Left lung (tissue), 10 donors: ENCODE data around the gene GDA. TPM values are rescaled to one million over a fixed set of nuclear protein-coding genes. Genes with fewer than 3 reads are reported as not detected.

Experiments used
- ATAC-seq: fragments of 200-7000 bp; cut with Tn5 transposase; one replicate; pipeline ENCODE4 v1.9.1; 2020; ENCODE audit warnings: moderate library complexity
- DNase-seq, 4 donors: peaks; one replicate each; pipeline ENCODE4 v3.0.0-alpha.2; 2013 to 2020
- H3K27ac ChIP-seq, 2 donors: fragments of 200-600 bp; sonication (generic) in 1 of 2; one replicate each; pipeline versions ENCODE4 v1.5.0 to v1.8.0; 2020 to 2021
- H3K27me3 ChIP-seq, 2 donors: fragments of 200-600 bp; sonication (generic) in 1 of 2; one replicate each; pipeline versions ENCODE4 v1.5.0 to v1.8.0; 2020 to 2021
- H3K36me3 ChIP-seq, 2 donors: fragments of 200-600 bp; sonication (generic) in 1 of 2; one replicate each; pipeline versions ENCODE4 v1.5.0 to v1.8.0; 2020 to 2021
- H3K4me1 ChIP-seq, 2 donors: fragments of 200-600 bp; one replicate each; pipeline ENCODE4 v1.8.0; 2021
- H3K4me3 ChIP-seq, 2 donors: fragments of 200-600 bp; sonication (generic) in 1 of 2; one replicate each; pipeline versions ENCODE4 v1.5.0 to v1.8.0; 2020 to 2021; ENCODE audit warnings: mild to moderate bottlenecking in 1 of 2
- H3K9me3 ChIP-seq, 2 donors: fragments of 200-600 bp; sonication (generic) in 1 of 2; one replicate each; pipeline versions ENCODE4 v1.5.0 to v1.8.0; 2020 to 2021
- CTCF ChIP-seq, 2 donors: fragments of 200-600 bp; sonication (generic) in 1 of 2; IDR thresholded peaks; one replicate each; pipeline versions ENCODE4 v1.5.0 to v1.8.0; 2021; ENCODE audit warnings: antibody characterized with exemption in 2 of 2
- intact Hi-C, 2 donors: fragments of 100-400 bp; cut with DNase I; formaldehyde crosslinking; loops; one replicate each; pipeline versions ENCODE4 v1.11.2 to v1.14.2; 2022
- polyA plus RNA-seq, 6 donors: library from polyadenylated mRNA; unstranded; fragments of 120-200 nt; gene quantifications; one replicate each; pipeline ENCODE4 v1.2.1, GENCODE V29; 2013; ENCODE audit not compliant: insufficient read length in 6 of 6
- total RNA-seq, 2 donors: library from RNA; stranded (reverse); fragmentation: NEBNext Ultra II Directional; extraction: Animal tissue kit (Norgen Biotek cat#: 25700); gene quantifications; one replicate each; pipeline ENCODE4 v1.2.1, GENCODE V29; 2021
- donor health status: DM: no; HTN: yes; CAD: no.
- donor health status: DM: no; HTN: no; CAD: no.

GDA gene
- total and polyA plus RNA-seq, 8 donors, result 0.08 to 0.31 (median 0.17) TPM; not detected in 1

DNA sequence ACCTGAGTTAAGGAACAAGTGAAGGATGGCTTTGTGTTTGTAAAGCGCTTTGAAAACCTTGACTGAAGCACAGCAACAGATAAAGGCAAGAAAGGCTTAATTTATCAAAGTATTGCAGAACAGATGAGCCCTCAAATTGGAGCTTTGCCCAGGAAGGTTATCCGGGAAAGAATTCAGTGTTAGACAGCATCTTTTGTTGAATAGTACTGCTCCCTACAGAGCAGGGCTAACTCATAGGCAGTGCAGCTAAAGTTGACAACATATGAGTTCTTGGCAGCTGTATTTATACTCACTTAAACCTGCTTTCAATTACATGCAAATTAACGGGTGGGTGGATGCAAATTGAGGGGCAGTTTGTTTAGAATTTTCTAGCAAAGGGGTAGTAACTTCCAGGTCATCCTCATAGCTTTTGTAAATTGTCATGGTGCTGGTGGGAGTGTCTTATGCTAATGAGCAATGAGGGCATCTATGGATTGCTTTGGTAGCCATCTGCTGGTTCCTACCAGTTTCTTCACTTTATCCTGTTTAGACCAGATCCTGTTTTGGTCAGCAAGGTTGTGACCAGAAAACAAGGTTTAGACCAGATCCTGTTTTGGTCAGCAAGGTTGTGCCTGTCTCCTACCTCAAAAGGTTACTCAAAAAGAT is 105.8 kb downstream of the GDA start:
- Histone ChIP-seq H3K4me1 (no peaks in the 10 kb centered on the region), H3K36me3 (no peaks in the 10 kb centered on the region), H3K4me3 (no peak overlapping the region), H3K27me3 (peaks cover 0 to 25% of the 10 kb centered on the region in 2 donors), H3K9me3 (no peaks in the 10 kb centered on the region), H3K27ac (no peak overlapping the region)
- intact Hi-C loops, result no loop called here
- DNase-seq, result no peak
- ATAC-seq, result no peak
- TF ChIP-seq CTCF (IDR thresholded peaks at IDR 0.05), result no peak

- no peaks in the 10 kb centered on the region for H3K4me1 ChIP-seq
- H3K36me3 ChIP-seq, result no peaks in the 10 kb centered on the region
- peaks cover 0 to 25% of the 10 kb centered on the region in 2 donors for H3K27me3 ChIP-seq
- H3K4me3 ChIP-seq, result no peak overlapping the region
- H3K9me3 ChIP-seq, result no peaks in the 10 kb centered on the region
- ATAC-seq (no peak), DNase-seq (no peak)
- H3K27ac ChIP-seq, result no peak overlapping the region
- TF ChIP-seq CTCF (IDR thresholded peaks at IDR 0.05), result no peak
- intact Hi-C loops, result no loop called here
Observed at GRCh38 chr9:72255569-72255968, 106.3 kb downstream of the GDA start.

DNA sequence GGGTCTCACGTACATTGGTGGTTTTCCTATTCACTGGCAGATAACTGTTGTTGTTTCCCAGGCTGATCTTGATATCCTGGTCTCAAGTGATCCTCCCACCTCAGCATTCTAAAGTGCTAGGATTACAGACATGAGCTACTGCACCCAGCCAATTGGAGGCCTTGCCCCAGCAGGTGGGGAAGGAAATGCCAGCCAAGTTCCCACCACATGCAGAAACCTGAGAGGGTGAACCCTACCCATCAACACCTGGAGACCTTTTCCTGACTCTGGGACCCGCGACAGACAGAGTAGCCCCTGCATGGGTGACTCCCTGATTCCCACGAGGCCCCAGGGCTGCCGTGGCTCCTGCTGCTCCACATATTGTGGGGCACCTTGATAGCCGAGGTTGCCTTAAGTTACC is 107.7 kb downstream of the GDA start:
- Histone ChIP-seq H3K27me3 (peaks cover 0 to 25% of the 10 kb centered on the region in 2 donors), H3K27ac (no peak overlapping the region), H3K36me3 (no peaks in the 10 kb centered on the region), H3K4me1 (no peaks in the 10 kb centered on the region), H3K9me3 (no peaks in the 10 kb centered on the region), H3K4me3 (no peak overlapping the region)
- ATAC-seq (no peak), DNase-seq (no peak)
- intact Hi-C loops, result no loop called here
- TF ChIP-seq CTCF (IDR thresholded peaks at IDR 0.05), result no peak

DNA sequence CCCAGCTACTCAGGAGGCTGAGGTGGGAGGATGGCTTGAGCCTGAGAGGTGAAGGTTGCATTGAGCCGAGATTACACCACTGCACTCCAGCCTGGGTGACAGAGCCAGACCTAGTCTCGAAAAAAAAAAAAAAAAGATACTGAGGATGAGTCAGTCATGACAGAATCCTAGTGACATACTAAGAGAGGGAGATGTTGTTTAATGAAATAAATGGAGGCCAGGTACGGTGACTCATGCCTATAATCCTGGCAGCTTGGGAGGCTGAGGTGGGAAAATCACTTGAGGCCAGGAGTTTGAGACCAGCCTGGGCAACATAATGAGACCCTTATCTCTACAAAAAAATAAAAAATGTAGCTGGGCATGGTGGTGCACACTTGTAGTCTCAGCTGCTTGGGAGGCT is 108.6 kb downstream of the GDA start:
- Histone ChIP-seq H3K4me3 (no peak overlapping the region), H3K9me3 (no peaks in the 10 kb centered on the region), H3K27ac (no peak overlapping the region), H3K27me3 (peaks cover 0 to 25% of the 10 kb centered on the region in 2 donors), H3K36me3 (no peaks in the 10 kb centered on the region), H3K4me1 (no peaks in the 10 kb centered on the region)
- no peak for TF ChIP-seq CTCF (IDR thresholded peaks at IDR 0.05)
- intact Hi-C loops, result no loop called here
- ATAC-seq (no peak), DNase-seq (no peak)

DNA sequence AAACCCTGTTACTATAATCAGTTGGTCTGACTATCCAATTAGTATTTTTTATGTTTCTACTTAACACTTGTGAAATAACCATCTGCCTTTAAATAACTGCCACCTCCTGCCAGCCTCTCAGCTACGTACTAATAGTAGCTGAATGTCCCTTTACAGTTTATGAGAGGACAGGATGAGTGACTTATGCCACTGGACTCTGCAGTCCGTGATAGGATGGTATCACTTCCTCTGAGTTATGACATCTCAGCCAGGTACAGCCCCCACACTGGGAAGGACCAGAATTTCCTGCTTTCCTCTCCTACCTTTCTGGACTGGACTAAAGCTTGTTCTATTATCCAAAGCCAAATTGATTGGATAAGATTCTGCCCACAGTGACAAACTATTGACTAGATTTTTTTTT is 112.8 kb downstream of the GDA start:
- intact Hi-C loops, result loop anchor here in 1 of 2 donors (10.0 kb wide), 1 partner anchor 217 kb away; no protein-coding TSS in a partner anchor
- no peak for ATAC-seq

More for the DNA sequence above, 112.8 kb downstream of the GDA start:
- H3K27ac ChIP-seq, result no peak overlapping the region
- H3K9me3 ChIP-seq, result no peaks in the 10 kb centered on the region
- H3K4me1 ChIP-seq, result no peaks in the 10 kb centered on the region
- no peaks in the 10 kb centered on the region for H3K36me3 ChIP-seq
- H3K4me3 ChIP-seq, result no peak overlapping the region
- DNase-seq, result no peak
- no peak for TF ChIP-seq CTCF (IDR thresholded peaks at IDR 0.05)
- peaks cover 0 to 21% of the 10 kb centered on the region in 2 donors for H3K27me3 ChIP-seq
